Measurements from ENCODE around the gene HOXA9.

The HOXA9 gene

GRCh38 chr7:27187475-27188385 lies 22.4 kb upstream of the HOXA9 start:
- DNase-seq (ENCODE audit: low spot score), result no peak

- DNase-seq (ENCODE audit: low spot score), result no peak
These were observed 21.5 kb upstream of the HOXA9 start for GRCh38 chr7:27186668-27187474.

- no peak for DNase-seq (ENCODE audit: low spot score)
These were observed 20.7 kb upstream of the HOXA9 start for GRCh38 chr7:27185854-27186667.

GRCh38 chr7:27185013-27185853 lies 19.9 kb upstream of the HOXA9 start, which contains the start of gene HOXA11:
TSS of gene HOXA11 (minus strand) at chr7:27185232. CDS start at chr7:27185144, 88 bp downstream.
- DNase-seq (ENCODE audit: low spot score), result peak; percentile 87

- DNase-seq (ENCODE audit: low spot score), result no peak
These were observed 19.1 kb upstream of the HOXA9 start for GRCh38 chr7:27184337-27185012.

GRCh38 chr7:27183682-27184336 lies 18.5 kb upstream of the HOXA9 start:
- no peak for DNase-seq (ENCODE audit: low spot score)

- DNase-seq (ENCODE audit: low spot score), result no peak
These were observed 17.7 kb upstream of the HOXA9 start for GRCh38 chr7:27182861-27183681.

- no peak for DNase-seq (ENCODE audit: low spot score)
These were observed 17.0 kb upstream of the HOXA9 start for GRCh38 chr7:27182285-27182841.

GRCh38 chr7:27181795-27182275 lies 16.5 kb upstream of the HOXA9 start:
- no peak for DNase-seq (ENCODE audit: low spot score)

GRCh38 chr7:27180431-27181420 lies 15.4 kb upstream of the HOXA9 start:
- DNase-seq (ENCODE audit: low spot score), result no peak

GRCh38 chr7:27179503-27180430 lies 14.4 kb upstream of the HOXA9 start:
- DNase-seq (ENCODE audit: low spot score), result peak; percentile 94

- DNase-seq (ENCODE audit: low spot score), result no peak
These were observed 13.7 kb upstream of the HOXA9 start for GRCh38 chr7:27179030-27179429.

GRCh38 chr7:27178366-27178765 lies 13.0 kb upstream of the HOXA9 start:
- DNase-seq (ENCODE audit: low spot score), result no peak

GRCh38 chr7:27177795-27178320 lies 12.5 kb upstream of the HOXA9 start:
- no peak for DNase-seq (ENCODE audit: low spot score)

- DNase-seq (ENCODE audit: low spot score), result no peak
These were observed 11.8 kb upstream of the HOXA9 start for GRCh38 chr7:27176962-27177794.
